Activated CD4-positive, alpha-beta T cell treated with anti-CD3 and anti-CD28 coated beads for 1 hour (primary cell): Measurements from ENCODE around the gene KDM8.

Experiments used
- DNase-seq: peaks from one replicate; pipeline ENCODE4 v3.0.0-alpha.2; 2020

The KDM8 gene

GRCh38 chr16:27218756-27219155 lies 15.4 kb downstream of the KDM8 start:
- no peak for DNase-seq

GRCh38 chr16:27219161-27219560 lies 15.8 kb downstream of the KDM8 start:
- no peak for DNase-seq

- DNase-seq, result no peak
These were observed 16.8 kb downstream of the KDM8 start for GRCh38 chr16:27220120-27220519.

- no peak for DNase-seq
These were observed 17.2 kb downstream of the KDM8 start for GRCh38 chr16:27220527-27220926.

GRCh38 chr16:27220991-27221390 lies 17.7 kb downstream of the KDM8 start:
- DNase-seq, result no peak

- no peak for DNase-seq
These were observed 18.4 kb downstream of the KDM8 start for GRCh38 chr16:27221576-27222248.

GRCh38 chr16:27222249-27223225 lies 19.2 kb downstream of the KDM8 start:
- no peak for DNase-seq

- DNase-seq, result no peak
These were observed 19.9 kb downstream of the KDM8 start for GRCh38 chr16:27223226-27223610.

- DNase-seq, result no peak
These were observed 20.4 kb downstream of the KDM8 start for GRCh38 chr16:27223701-27224100.

- no peak for DNase-seq
These were observed 21.0 kb downstream of the KDM8 start for GRCh38 chr16:27224271-27224737.

- no peak for DNase-seq
These were observed 21.5 kb downstream of the KDM8 start for GRCh38 chr16:27224741-27225300.

GRCh38 chr16:27225536-27226360 lies 22.4 kb downstream of the KDM8 start:
- DNase-seq, result no peak

GRCh38 chr16:27226476-27226875 lies 23.1 kb downstream of the KDM8 start:
- no peak for DNase-seq

- DNase-seq, result no peak
These were observed 23.8 kb downstream of the KDM8 start for GRCh38 chr16:27226976-27227705.

GRCh38 chr16:27228045-27228444 lies 24.7 kb downstream of the KDM8 start:
- no peak for DNase-seq

- DNase-seq, result no peak
These were observed 25.5 kb downstream of the KDM8 start for GRCh38 chr16:27228621-27229501.

- no peak for DNase-seq
These were observed 26.7 kb downstream of the KDM8 start for GRCh38 chr16:27229891-27230470.

- DNase-seq, result peak; percentile 58
These were observed 27.3 kb downstream of the KDM8 start for GRCh38 chr16:27230562-27231001.

- no peak for DNase-seq
These were observed 28.4 kb downstream of the KDM8 start for GRCh38 chr16:27231692-27232060.

- DNase-seq, result no peak
These were observed 29.0 kb downstream of the KDM8 start for GRCh38 chr16:27232061-27232900.
